ENCODE data around the gene SMR3B.

DNA sequence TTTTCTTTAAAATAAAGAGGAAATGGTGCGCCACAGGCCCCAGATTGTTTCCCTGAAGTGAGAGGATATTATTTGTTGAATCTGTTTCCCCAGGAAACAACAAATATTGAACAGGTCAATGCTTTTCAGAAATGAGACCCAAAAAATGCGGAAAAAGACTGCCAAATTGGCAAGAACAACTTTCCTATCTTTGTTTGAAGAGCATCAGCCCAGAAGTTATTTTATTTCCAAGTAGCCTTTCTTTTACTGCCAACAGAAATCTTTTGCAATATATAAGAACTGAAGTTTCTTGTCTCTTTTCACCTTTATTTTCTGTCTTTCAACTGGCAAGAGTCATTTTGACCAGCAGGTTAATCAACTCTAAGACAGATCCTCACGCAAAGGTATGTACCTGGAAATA lies 22.5 kb upstream of the SMR3B start, which contains the start of gene SMR3A:
- TF ChIP-seq POLR2A (IDR thresholded peaks at IDR 0.05): no peak
- no peak for TF ChIP-seq EP300 (IDR thresholded peaks at IDR 0.05)
- TF ChIP-seq CTCF (IDR thresholded peaks at IDR 0.05): no peak
